ENCODE measurements around the gene PNPO.
"Not testable (repeated sequence)": the region's sequence is repeated elsewhere in the genome, so short reads cannot be mapped to it uniquely, and the experiment has no call there.

Gene PNPO

GRCh38 chr17:47975189-47975822 lies 33.9 kb downstream of the PNPO start:
- no peak for DNase-seq (ENCODE audit: low spot score)

DNA sequence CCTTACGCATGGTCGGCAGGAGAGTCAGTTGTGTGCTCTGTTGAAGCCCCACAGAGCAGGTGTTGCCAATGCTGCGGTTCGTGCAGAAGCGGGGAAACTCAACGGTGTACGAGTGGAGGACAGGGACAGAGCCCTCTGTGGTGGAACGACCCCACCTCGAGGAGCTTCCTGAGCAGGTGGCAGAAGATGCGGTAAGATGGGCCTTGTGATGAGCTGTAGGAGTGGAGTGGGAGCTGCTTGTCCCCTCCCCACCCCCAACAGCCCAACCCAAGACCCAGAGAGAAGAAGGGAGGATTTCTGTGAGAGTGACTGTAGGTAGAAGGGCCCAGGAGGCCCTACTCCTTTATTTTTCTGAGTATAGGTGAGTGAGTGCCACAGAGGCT lies 34.4 kb downstream of the PNPO start:
- no peak for DNase-seq (ENCODE audit: low spot score)

GRCh38 chr17:47978324-47978723 lies 37.0 kb downstream of the PNPO start:
- DNase-seq (ENCODE audit: low spot score) = peak; percentile 84

DNA sequence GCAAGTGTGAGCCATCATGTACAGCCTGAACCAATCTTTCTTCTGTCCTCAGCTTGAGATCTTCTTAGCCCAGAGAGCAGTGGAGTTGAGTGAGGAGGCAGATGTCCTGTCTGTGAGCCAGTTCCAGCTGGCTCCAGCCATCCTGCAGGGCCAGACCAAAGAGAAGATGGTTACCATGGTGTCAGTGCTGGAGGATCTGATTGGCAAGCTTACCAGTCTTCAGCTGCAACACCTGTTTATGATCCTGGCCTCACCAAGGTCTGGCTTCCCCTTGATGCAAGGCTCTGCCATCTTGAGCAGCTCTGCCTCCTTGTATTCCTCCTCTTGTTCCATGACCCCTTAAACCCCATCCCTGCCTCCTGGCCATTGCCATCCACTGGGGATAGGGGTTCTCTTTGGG lies 39.2 kb downstream of the PNPO start:
- no peak for DNase-seq (ENCODE audit: low spot score)

GRCh38 chr17:47981462-47981861 lies 40.1 kb downstream of the PNPO start:
- DNase-seq (ENCODE audit: low spot score) = no peak

DNA sequence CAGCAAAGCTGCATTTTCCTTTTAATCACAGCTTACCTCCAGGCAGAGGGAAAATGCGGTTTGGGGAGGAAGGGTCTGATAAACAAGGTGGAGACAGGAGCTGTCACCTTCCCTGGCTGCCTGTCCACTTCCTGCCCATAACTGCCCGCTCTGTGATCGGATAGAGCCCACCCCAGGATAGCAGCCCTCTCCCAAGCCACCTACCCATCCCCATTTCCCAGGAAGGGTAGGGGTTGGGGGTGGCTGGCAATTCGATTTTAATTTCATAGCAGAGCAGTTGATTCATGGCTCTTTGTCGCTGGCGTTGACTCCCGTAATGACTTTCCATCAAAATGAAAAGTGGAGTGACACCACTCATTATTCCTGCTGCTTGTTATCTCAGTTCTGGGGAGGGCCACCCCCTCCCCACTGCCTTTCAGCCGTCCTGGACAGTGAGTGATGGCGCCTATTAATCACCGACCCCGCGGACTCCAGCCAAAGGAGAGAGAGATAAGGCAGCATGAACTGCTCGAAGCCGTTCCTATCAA lies 40.8 kb downstream of the PNPO start:
- no peak for DNase-seq (ENCODE audit: low spot score)

GRCh38 chr17:47982645-47983390 lies 41.4 kb downstream of the PNPO start:
- no peak for DNase-seq (ENCODE audit: low spot score)

DNA sequence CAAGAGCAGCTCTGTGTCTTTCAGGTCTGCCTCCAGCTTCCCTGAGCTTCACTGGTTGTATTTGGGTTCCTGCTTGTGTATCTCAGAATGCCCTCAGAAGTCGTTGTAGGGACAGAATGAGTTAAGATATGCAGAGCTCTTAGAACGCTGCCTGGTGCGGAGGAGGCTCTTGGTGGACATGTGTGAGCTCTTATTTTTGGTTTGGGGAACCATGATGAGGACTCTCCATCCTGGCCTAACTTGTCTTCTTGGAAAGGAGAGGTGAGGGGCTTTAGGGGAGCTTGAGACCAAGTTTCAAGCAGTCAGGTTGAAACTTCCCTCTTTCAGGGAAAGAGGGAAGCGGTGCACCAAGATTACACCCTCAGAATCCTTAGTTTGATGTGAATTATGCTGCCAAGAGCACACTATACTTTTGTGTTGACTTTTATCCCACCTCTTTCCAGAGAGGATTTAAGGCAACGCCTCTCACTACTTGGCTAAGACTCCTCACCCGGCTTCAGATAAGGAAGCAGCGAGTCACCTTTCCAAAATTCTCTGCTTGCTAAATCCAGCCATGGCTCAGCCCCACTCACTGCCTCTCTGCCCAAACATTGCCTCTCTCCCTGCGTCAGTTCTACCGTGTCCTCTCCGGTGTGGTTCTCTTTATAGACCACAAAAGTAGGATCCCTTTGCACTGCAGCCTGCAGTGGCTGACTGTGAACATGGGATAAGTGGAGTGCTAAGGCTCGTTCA lies 42.3 kb downstream of the PNPO start:
- no peak for DNase-seq (ENCODE audit: low spot score)

DNA sequence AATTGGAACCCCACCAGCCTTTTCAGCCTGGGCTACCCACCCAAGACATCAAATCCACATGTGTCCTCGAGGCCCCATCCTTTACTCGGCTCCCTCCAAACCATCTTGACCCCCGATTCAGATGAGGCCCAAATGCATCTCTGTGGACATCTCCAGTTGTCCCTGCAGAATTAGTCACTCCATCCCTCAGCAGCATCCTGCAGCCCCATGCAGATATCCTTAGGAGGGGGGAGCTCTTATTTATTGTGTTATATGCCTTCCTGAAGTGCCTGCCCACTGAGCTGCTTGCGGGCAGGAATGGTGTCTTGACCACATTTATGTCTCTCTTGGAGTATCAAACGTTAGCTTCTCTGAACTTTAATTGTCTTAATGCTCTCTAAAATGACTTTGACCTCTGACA lies 45.1 kb downstream of the PNPO start:
- no peak for DNase-seq (ENCODE audit: low spot score)

DNA sequence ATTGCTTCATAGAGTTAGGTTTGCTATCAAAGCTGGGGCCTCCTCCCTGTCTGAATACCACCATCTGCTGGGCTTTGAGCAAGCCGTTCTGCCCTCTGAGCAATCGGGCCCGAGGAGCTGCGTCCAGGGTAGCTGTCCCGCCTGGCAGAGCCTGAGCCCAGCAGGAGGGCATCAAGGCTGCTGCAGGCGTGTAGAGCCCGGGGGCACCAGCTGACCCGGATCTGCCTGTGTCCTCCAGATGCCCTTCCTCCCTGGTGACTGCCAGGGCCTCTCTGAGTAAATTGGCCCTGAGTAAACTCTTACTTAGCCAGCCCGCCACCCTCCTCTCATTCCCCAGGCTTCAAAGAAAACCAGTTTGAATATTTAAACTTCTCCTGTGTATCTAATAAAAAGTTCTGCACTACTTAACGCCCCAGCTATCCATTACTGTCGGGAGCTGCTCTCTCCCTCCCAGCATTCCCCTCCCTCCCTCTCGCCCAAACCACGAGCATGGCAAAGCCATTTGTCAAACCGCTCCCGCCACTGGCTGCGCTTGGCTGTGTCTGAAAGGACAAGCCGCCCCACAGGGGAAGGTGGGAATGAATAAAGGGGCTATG lies 46.0 kb downstream of the PNPO start:
- no peak for DNase-seq (ENCODE audit: low spot score)

- not testable (repeated sequence) for DNase-seq (ENCODE audit: low spot score)
These were observed 47.1 kb downstream of the PNPO start for GRCh38 chr17:47988445-47988844.

DNA sequence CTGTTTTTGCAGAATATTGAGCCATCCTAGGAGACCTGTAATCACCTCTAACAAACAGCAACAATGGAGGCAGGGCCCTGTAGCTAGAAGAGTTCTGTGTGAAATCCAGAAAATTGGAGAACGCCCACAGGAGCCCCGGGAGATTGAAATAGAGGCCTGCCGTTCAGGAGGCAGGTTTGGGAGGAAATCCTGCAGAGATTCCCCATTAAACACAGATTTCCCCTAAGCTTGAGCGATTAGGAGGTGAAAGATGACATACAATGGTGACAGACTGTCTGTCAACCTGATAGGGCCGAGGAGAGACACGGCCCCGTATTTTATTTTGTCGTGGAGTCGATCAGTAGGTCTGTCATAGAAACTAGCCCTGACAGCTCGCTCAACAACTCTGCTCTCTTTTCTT lies 47.8 kb downstream of the PNPO start:
- DNase-seq (ENCODE audit: low spot score) = no peak

DNA sequence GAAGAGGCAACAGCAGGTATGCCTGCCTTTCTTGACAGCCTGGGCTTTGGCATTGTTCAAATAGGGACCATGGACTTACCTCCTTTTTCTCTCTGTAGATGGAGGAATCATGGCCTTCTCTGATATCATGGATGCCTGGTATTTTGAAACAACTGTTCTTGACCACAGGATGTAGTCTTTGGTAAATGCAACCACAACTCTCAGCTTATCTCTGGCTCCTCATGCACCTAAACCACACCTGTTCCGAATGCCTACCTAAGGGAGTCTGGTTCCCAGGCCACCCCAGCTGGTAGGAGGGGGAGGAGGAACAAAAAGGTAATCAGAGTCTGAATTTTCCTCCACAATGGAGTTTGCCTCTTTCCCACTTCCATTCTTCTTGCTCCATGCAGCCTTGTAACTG lies 48.3 kb downstream of the PNPO start:
- no peak for DNase-seq (ENCODE audit: low spot score)

DNA sequence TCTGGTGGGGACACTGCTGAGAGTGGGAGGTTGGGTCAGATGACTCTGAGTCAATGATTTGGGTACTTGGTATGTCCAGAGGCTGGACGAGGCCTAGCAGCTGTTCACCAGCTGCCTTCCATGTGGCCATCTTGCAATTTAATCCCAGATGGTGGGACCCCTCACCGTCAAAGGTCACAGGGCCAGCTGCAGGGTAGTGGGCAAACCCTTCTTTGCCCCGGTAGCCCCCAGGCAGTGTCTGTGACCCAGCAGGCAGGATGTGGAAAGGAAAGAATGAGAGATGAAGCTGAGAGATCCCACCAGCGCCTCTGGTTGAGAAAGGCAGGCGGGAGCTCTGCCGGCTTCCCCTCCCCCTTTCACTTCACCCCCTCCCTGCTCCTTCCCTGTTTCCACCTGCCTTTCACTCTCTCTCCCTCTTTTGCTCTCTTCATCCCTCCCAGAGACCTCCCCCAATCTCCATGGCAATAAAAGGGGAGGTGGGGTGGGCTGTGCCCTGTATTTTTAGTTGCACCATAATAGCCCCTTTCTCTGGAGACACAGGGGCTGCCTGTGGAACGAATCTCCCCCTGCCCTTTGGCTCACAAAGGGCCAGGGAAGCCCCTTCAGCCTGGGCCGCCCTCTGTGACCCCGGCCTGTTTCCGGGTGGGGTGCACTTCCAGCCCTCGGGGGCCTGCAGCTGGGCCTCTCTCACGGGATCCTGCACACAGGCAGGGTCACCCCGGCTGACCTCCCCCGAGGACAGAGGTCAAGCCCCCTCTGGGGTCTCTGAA lies 49.8 kb downstream of the PNPO start:
- no peak for DNase-seq (ENCODE audit: low spot score)

GRCh38 chr17:47992216-47992615 lies 50.8 kb downstream of the PNPO start:
- no peak for DNase-seq (ENCODE audit: low spot score)

DNA sequence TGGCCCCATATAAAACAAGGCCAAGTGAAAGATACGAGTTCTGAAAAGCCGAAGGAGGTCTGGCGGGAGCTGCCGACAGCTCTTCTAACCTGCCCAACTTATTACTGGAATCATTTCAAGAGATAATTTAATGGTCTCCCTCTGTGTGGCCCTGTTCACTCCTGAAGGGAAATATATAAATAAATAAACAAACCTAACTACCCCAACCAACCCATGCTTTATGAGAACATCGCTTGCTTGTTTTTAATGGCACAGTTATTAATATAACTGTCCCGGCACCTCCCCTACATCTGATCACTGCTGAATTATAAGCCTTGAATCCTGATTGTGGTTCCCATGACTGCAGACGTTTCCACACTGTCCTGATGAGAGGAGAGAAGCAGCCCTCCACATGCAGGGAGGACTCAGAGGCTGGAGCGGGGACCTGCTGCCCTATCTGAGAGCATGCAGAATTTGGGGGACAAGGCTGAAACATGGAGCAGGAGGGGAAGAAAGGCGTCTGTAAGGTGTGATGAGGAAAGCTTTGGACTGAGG lies 51.7 kb downstream of the PNPO start:
- no peak for DNase-seq (ENCODE audit: low spot score)

- DNase-seq (ENCODE audit: low spot score) = no peak
These were observed 52.6 kb downstream of the PNPO start for GRCh38 chr17:47993964-47994363.

DNA sequence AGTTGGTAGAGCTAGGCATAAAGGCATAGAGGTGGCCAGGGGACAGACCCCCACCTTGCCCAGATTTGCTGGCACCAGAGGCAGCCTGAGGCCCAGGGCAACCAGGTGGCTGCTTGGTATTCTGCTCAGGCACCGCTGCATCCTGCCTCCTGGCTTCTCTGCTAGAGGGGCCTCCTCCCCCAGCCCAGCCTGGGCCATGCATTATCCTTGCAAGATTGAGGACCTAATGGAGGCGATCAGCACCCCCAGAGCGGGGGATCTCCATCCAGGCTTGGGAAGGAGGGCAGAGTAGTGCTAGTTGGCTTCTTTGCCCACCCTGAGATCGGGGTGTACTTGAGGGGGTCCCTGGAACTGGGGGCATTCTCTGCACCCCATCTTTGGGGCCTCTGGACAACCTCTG lies 53.4 kb downstream of the PNPO start:
- no peak for DNase-seq (ENCODE audit: low spot score)

DNA sequence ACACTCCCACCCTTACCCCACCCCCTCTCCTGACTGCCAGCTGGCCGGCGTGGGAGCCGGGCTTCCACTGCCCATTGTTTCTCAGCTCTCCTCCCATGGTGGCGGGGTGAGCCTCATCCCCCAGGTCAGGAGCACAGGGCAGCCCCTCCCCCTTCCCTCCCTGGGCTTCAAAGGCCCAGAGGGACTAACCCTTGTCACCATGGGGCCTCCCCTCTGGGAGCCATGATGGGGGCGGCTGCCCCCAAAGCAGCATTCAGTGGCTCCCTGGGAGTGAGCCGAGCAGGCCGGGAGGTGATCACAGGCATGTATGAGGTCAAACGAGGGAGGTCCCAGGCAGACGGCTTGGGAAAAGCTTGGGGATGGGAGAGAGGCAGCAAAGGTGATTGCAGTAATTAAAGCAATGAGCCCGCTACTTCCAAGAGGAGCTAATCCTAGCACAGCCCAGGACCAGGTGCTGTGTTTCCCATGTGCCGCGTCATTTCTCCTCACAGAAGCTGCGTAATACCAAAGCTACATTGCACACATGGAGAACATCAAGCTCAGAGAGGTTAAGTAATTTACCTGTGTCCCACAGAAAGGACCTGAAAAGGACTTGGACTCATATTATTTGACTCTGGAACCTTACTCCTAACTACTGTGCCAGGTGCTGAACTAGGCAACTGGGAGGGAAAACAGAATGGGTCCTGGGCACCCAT lies 54.0 kb downstream of the PNPO start:
- no peak for DNase-seq (ENCODE audit: low spot score)

DNA sequence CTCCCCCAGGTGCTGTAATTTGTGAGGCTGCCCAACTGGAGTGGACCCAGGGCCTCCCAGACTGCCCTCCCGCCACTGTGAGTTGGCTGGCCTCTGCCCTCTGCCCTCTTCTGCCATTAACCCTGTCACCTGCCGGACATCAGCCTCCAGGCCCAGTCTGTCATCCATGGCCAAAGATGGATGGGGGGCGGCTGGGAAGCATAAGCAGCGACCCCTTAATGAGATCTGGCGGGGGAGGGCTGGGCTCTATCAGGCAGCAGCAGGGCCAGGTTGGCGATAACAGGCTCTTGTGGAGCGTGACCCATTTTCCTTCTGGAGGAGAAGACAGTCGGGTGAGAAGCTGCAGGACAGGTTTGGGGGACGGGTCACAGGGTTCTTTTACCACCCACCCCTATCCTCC lies 54.8 kb downstream of the PNPO start:
- no peak for DNase-seq (ENCODE audit: low spot score)

- DNase-seq (ENCODE audit: low spot score) = no peak
These were observed 56.2 kb downstream of the PNPO start for GRCh38 chr17:47997586-47997985.
